Heart right ventricle (tissue), 16 donors: ENCODE measurements around the gene XIRP2. TPM values are rescaled to one million over a fixed set of nuclear protein-coding genes. Genes with fewer than 3 reads are reported as not detected.

Source experiments
- ATAC-seq, 8 donors: fragments of 200-7000 bp; cut with Tn5 transposase; one replicate each; pipeline ENCODE4 v1.9.1; 2020; ENCODE audit warnings: mild to moderate bottlenecking in 8 of 8, moderate library complexity in 8 of 8, moderate number of reproducible peaks in 1 of 8
- DNase-seq, 2 donors: peaks; one replicate each; pipeline ENCODE4 v3.0.0-alpha.2; 2020
- H3K27ac ChIP-seq, 10 donors: fragments of 200-600 bp; sonication (generic) in 2 of 10; one replicate each; pipeline versions ENCODE4 v1.5.0 to v1.8.0; 2020 to 2022; ENCODE audit warnings: mild to moderate bottlenecking in 3 of 10
- H3K27me3 ChIP-seq, 7 donors: fragments of 200-600 bp; one replicate each; pipeline ENCODE4 v1.8.0; 2021 to 2022; ENCODE audit warnings: mild to moderate bottlenecking in 2 of 7
- H3K36me3 ChIP-seq, 9 donors: fragments of 200-600 bp; sonication (generic) in 1 of 9; one replicate each; pipeline versions ENCODE4 v1.5.0 to v1.8.0; 2020 to 2022; ENCODE audit warnings: mild to moderate bottlenecking in 2 of 9
- H3K4me1 ChIP-seq, 9 donors: fragments of 200-600 bp; sonication (generic) in 1 of 9; one replicate each; pipeline versions ENCODE4 v1.5.0 to v1.8.0; 2020 to 2022; ENCODE audit warnings: mild to moderate bottlenecking in 4 of 9
- H3K4me3 ChIP-seq, 10 donors: fragments of 200-600 bp; sonication (generic) in 2 of 10; one replicate each; pipeline versions ENCODE4 v1.5.0 to v1.8.0; 2020 to 2022; ENCODE audit warnings: mild to moderate bottlenecking in 7 of 10, moderate library complexity in 2 of 10
- H3K9me3 ChIP-seq, 11 donors: fragments of 200-600 bp in 10 of 11; sonication (generic) in 2 of 11; one replicate each; pipeline versions ENCODE4 v1.5.0 to v1.8.0; 2013 to 2022; ENCODE audit warnings: mild to moderate bottlenecking in 2 of 11, control low read depth in 1 of 11, moderate library complexity in 1 of 11
- CTCF ChIP-seq, 9 donors: fragments of 200-600 bp; sonication (generic) in 2 of 9; IDR thresholded peaks; one replicate each; pipeline versions ENCODE4 v1.5.0 to v1.8.0; 2021 to 2022; ENCODE audit warnings: antibody characterized with exemption in 9 of 9, mild to moderate bottlenecking in 5 of 9, moderate library complexity in 1 of 9
- WGBS, 2 donors: extraction: QIAGEN DNeasy Blood & Tissue Kit; methylation state at CpG; one replicate each; pipeline ENCODE4 v1.1.7; 2013; ENCODE audit warnings: inconsistent platforms in 1 of 2; 5-methylcytosine and 5-hydroxymethylcytosine counted together
- intact Hi-C, 10 donors: fragments of 100-400 bp; cut with DNase I; formaldehyde crosslinking; loops; one replicate each; pipeline versions ENCODE4 v1.11.1 to v1.14.2; 2022
- polyA plus RNA-seq, 2 donors: library from polyadenylated mRNA; stranded (reverse); fragments of 200-250 nt; gene quantifications; one replicate each; pipeline ENCODE4 v1.2.3, GENCODE V29; 2013
- total RNA-seq, 10 donors: library from RNA; stranded (reverse); fragmentation: NEBNext Ultra II Directional in 3 of 10; extraction: Animal tissue kit (Norgen Biotek cat#: 25700) in 3 of 10; gene quantifications; one replicate each; pipeline versions ENCODE4 v1.2.1 to v1.2.4, GENCODE V29; 2021 to 2023
- donor health status: Arrhythmogenic right ventricular cardiomyopathy.
- donor health status: ischemic (EF 13 %, LVEDD 7.1; RV severe dilation, severe dysfunction).
- donor health status: healthy with polysubstance abuse.
- donor health status: DM: no; HTN: yes; CAD: no.
- donor health status: DM: no; HTN: no; CAD: no.
- donor health status: ischemic (EF 25% LVEDD 6.9; RV normal size, moderate dysfunction).
- donor health status: ischemic (EF 25% LVEDD 5.7; RV mildly dilated, moderate dysfunction).
- donor health status: healthy.
- donor health status: DM: yes; HTN: yes; CAD: no.
- donor health status: Ischemic cardiomyopathy.
- donor health status: ischemic (EF 35%, LVEDD 5.7; RV mildly dilated, moderate dysfunction).
- donor health status: nonischemic (EF 11% LVEDD 7.7; RV severe dilation, severe dysfunction).
- donor health status: DM: yes; HTN: yes; CAD: no.
- donor health status: PGD.
- donor health status: ischemic (EF 29% LVEDD 5.4; RV normal size, mild dysfunction).
- donor health status: nonischemic (EF 23%, LVEDD 6.1; RV moderate dilation, normal function).

XIRP2 gene
- total and polyA plus RNA-seq, 12 donors: 145 to 1,255 (median 577) TPM

GRCh38 chr2:166916987-166917386 lies 28.7 kb downstream of the XIRP2 start:
- Histone ChIP-seq H3K9me3 (peaks cover 0 to 15% (median 0%) of the 10 kb centered on the region in 11 donors), H3K36me3 (no peaks in the 10 kb centered on the region), H3K27me3 (no peaks in the 10 kb centered on the region), H3K27ac (no peak overlapping the region), H3K4me3 (no peak overlapping the region), H3K4me1 (no peaks in the 10 kb centered on the region)
- DNase-seq: no peak
- TF ChIP-seq CTCF (IDR thresholded peaks at IDR 0.05): no peak
- 41 to 43% methylated on average over 4 of the region's 4 CpGs for WGBS, 2 donors
- ATAC-seq: no peak
- intact Hi-C loops: no loop called here

GRCh38 chr2:166917415-166917814 lies 29.1 kb downstream of the XIRP2 start:
- H3K27me3 ChIP-seq: no peaks in the 10 kb centered on the region
- no peak for ATAC-seq
- no peaks in the 10 kb centered on the region for H3K36me3 ChIP-seq
- no peak for DNase-seq
- no peak overlapping the region for H3K4me3 ChIP-seq
- WGBS, 2 donors: 60 to 69% methylated on average over 1 of the region's 1 CpG
- H3K4me1 ChIP-seq: no peaks in the 10 kb centered on the region
- intact Hi-C loops: no loop called here
- TF ChIP-seq CTCF (IDR thresholded peaks at IDR 0.05): no peak
- peaks cover 0 to 15% (median 0%) of the 10 kb centered on the region in 11 donors for H3K9me3 ChIP-seq
- H3K27ac ChIP-seq: no peak overlapping the region

GRCh38 chr2:166921261-166921896 lies 33.1 kb downstream of the XIRP2 start:
- WGBS, 2 donors: 85 to 86% methylated on average over 2 of the region's 2 CpGs
- ATAC-seq: no peak
- H3K36me3 ChIP-seq: no peaks in the 10 kb centered on the region
- H3K4me1 ChIP-seq: no peaks in the 10 kb centered on the region
- no peak for DNase-seq
- TF ChIP-seq CTCF (IDR thresholded peaks at IDR 0.05): no peak
- intact Hi-C loops: no loop called here
- no peaks in the 10 kb centered on the region for H3K27me3 ChIP-seq
- H3K4me3 ChIP-seq: no peak overlapping the region
- no peak overlapping the region for H3K27ac ChIP-seq
- no peaks in the 10 kb centered on the region for H3K9me3 ChIP-seq

GRCh38 chr2:166924967-166925366 lies 36.7 kb downstream of the XIRP2 start:
- H3K27me3 ChIP-seq: no peaks in the 10 kb centered on the region
- ATAC-seq (no peak), DNase-seq (no peak)

More at GRCh38 chr2:166924967-166925366, 36.7 kb downstream of the XIRP2 start:
- no peak for TF ChIP-seq CTCF (IDR thresholded peaks at IDR 0.05)
- Histone ChIP-seq H3K4me1 (no peaks in the 10 kb centered on the region), H3K36me3 (no peaks in the 10 kb centered on the region), H3K4me3 (no peak overlapping the region), H3K9me3 (peaks cover 0 to 6% (median 0%) of the 10 kb centered on the region in 11 donors), H3K27ac (no peak overlapping the region)
- intact Hi-C loops: no loop called here
